HepG2 (cell line): Measurements from ENCODE around the gene GYS1. TPM values are rescaled to one million over a fixed set of nuclear protein-coding genes. Genes with fewer than 3 reads are reported as not detected.

Experiments
- ATAC-seq: fragments of 200-7000 bp; cut with Tn5 transposase; 3 replicates; pipeline ENCODE4 v1.9.1; 2020; ENCODE audit warnings: mild to moderate bottlenecking, moderate library complexity
- BruUV-seq: library from RNA; stranded (reverse); fragments of 400-500 nt; replicated peaks from 2 replicates; lab custom pipeline; 2021; lab: Mats Ljungman, UMichigan
- CTCF ChIA-PET: fragments of 300-600 bp; formaldehyde crosslinking; extraction: SDS; loops from one replicate; lab custom pipeline; 2021; ENCODE audit warnings: low total read pairs, inconsistent platforms, low intra/inter-chr PET ratio; lab: Yijun Ruan, JAX
- POLR2A ChIA-PET: fragments of 350-600 bp; sonication (Branson Sonifier 250); formaldehyde crosslinking; loops from one replicate; lab custom pipeline; 2020; ENCODE audit warnings: antibody characterized with exemption, inconsistent platforms; lab: Yijun Ruan, JAX
- DNase-seq: peaks from one replicate; pipeline ENCODE4 v3.0.0-alpha.2; 2015; ENCODE audit warnings: low spot score
- FAIRE-seq: peaks from 3 replicates; lab custom pipeline; 2011; peaks lifted over from hg19 to GRCh38; lab: Jason Lieb, UNC
- H2AFZ ChIP-seq: one replicate; pipeline ENCODE4 v1.6.1; 2011; ENCODE audit warnings: low read length, inconsistent platforms
- H3K27ac ChIP-seq: fragments of 300-600 bp; 3 replicates; pipeline ENCODE4 v1.8.0; 2011; ENCODE audit warnings: mixed run types, mild to moderate bottlenecking, mixed read lengths, low read length, inconsistent platforms; ENCODE audit not compliant: insufficient read depth; ENCODE audit errors: extremely low read length
- H3K27me3 ChIP-seq, 2 experiments: fragments of 200-600 bp in 1 of 2; 2 replicates in 1 of 2; 3 replicates in 1 of 2; pipeline versions ENCODE4 v1.6.0 to v1.8.0; 2011; ENCODE audit warnings: low read length in 2 of 2, mild to moderate bottlenecking in 2 of 2, moderate library complexity in 2 of 2, inconsistent platforms in 1 of 2; ENCODE audit not compliant: insufficient read depth in 2 of 2, control insufficient read depth in 1 of 2
- H3K36me3 ChIP-seq, 2 experiments: fragments of 200-600 bp in 1 of 2; replicated peaks in 1 of 2; 2 replicates in 1 of 2; 3 replicates in 1 of 2; pipeline versions ENCODE4 v1.5.1 to v1.8.0; 2011; ENCODE audit warnings: low read length in 2 of 2, inconsistent platforms in 1 of 2; ENCODE audit not compliant: insufficient read depth in 2 of 2, control insufficient read depth in 1 of 2
- H3K4me1 ChIP-seq: 2 replicates; pipeline ENCODE4 v1.5.1; 2012; ENCODE audit warnings: low read length, inconsistent platforms; ENCODE audit not compliant: insufficient read depth
- H3K4me2 ChIP-seq: 2 replicates; pipeline ENCODE4 v1.6.0; 2011; ENCODE audit warnings: low read depth, low read length, inconsistent platforms
- H3K4me3 ChIP-seq, 3 experiments: fragments of 200-600 bp in 1 of 3; sonication (generic), shearing (Covaris generic) in 1 of 3; replicated peaks in 1 of 3; 2 replicates each; pipeline ENCODE4 v1.5.1; 2011 to 2016; ENCODE audit warnings: low read length in 3 of 3, inconsistent platforms in 2 of 3, low read depth in 2 of 3, mild to moderate bottlenecking in 2 of 3, control low read depth in 1 of 3, mixed read lengths in 1 of 3; ENCODE audit not compliant: insufficient read depth in 1 of 3
- H3K79me2 ChIP-seq: one replicate; pipeline ENCODE4 v1.6.1; 2011; ENCODE audit warnings: low read length, inconsistent platforms; ENCODE audit not compliant: insufficient read depth
- H3K9ac ChIP-seq: 2 replicates; pipeline ENCODE4 v1.6.0; 2011; ENCODE audit warnings: mild to moderate bottlenecking, low read depth, low read length, inconsistent platforms; ENCODE audit not compliant: insufficient read depth
- H3K9me3 ChIP-seq: 2 replicates; pipeline ENCODE4 v1.5.1; 2012; ENCODE audit warnings: mild to moderate bottlenecking, low read length
- H4K20me1 ChIP-seq: 2 replicates; pipeline ENCODE4 v1.6.0; 2011; ENCODE audit warnings: inconsistent platforms, mild to moderate bottlenecking, low read length, moderate library complexity; ENCODE audit not compliant: insufficient read depth
- ATF5 ChIP-seq: sonication (generic); formaldehyde crosslinking; IDR thresholded peaks from 2 replicates; pipeline ENCODE4 v1.4.0; 2020; ENCODE audit warnings: mild to moderate bottlenecking, low read depth, missing genetic modification reagents
- HMGA1 ChIP-seq: sonication (generic); formaldehyde crosslinking; conservative IDR thresholded peaks from 2 replicates; pipeline ENCODE4 v1.4.0; 2020; ENCODE audit warnings: missing genetic modification reagents
- HOXA7 ChIP-seq: sonication (generic); formaldehyde crosslinking; IDR thresholded peaks from 2 replicates; pipeline ENCODE4 v1.8.1; 2022; ENCODE audit warnings: mild to moderate bottlenecking, missing genetic modification reagents, moderate library complexity
- MTERF4 ChIP-seq: sonication (generic); formaldehyde crosslinking; IDR thresholded peaks from 2 replicates; pipeline ENCODE4 v1.8.0; 2023; ENCODE audit warnings: mild to moderate bottlenecking, missing genetic modification reagents
- SMAD3 ChIP-seq: sonication (generic); formaldehyde crosslinking; IDR thresholded peaks from 2 replicates; pipeline ENCODE4 v1.4.0; 2020; ENCODE audit warnings: missing genetic modification reagents
- SPEN ChIP-seq: sonication (generic); formaldehyde crosslinking; IDR thresholded peaks from 2 replicates; pipeline ENCODE4 v1.5.1; 2020; ENCODE audit warnings: low read depth, mild to moderate bottlenecking, missing genetic modification reagents
- TMF1 ChIP-seq: sonication (generic); formaldehyde crosslinking; IDR thresholded peaks from 2 replicates; pipeline ENCODE4 v1.8.1; 2022; ENCODE audit warnings: low read depth, missing genetic modification reagents
- ZBED4 ChIP-seq: sonication (generic); formaldehyde crosslinking; IDR thresholded peaks from 2 replicates; pipeline ENCODE4 v1.4.0; 2020; ENCODE audit warnings: missing genetic modification reagents, borderline replicate concordance
- ZBTB10 ChIP-seq: sonication (generic); formaldehyde crosslinking; IDR thresholded peaks from 2 replicates; pipeline ENCODE4 v1.4.0; 2020; ENCODE audit warnings: missing genetic modification reagents, borderline replicate concordance
- ZNF337 ChIP-seq: sonication (generic); formaldehyde crosslinking; IDR thresholded peaks from 2 replicates; pipeline ENCODE4 v1.5.1; 2020; ENCODE audit warnings: missing genetic modification reagents, low read depth, mild to moderate bottlenecking, borderline replicate concordance
- ZNF33B ChIP-seq: sonication (generic); formaldehyde crosslinking; IDR thresholded peaks from 2 replicates; pipeline ENCODE4 v1.5.1; 2020; ENCODE audit warnings: mild to moderate bottlenecking, missing genetic modification reagents
- ZNF343 ChIP-seq: sonication (generic); formaldehyde crosslinking; IDR thresholded peaks from 2 replicates; pipeline ENCODE4 v1.4.0; 2020; ENCODE audit warnings: mild to moderate bottlenecking, missing genetic modification reagents
- ZNF552 ChIP-seq: sonication (generic); formaldehyde crosslinking; IDR thresholded peaks from 2 replicates; pipeline ENCODE4 v1.9.0; 2022; ENCODE audit warnings: missing genetic modification reagents, mild to moderate bottlenecking, borderline replicate concordance
- ZNF572 ChIP-seq: sonication (generic); formaldehyde crosslinking; IDR thresholded peaks from 2 replicates; pipeline ENCODE4 v1.5.1; 2020; ENCODE audit warnings: mild to moderate bottlenecking, missing genetic modification reagents
- ZNF766 ChIP-seq: sonication (generic); formaldehyde crosslinking; IDR thresholded peaks from 2 replicates; pipeline ENCODE4 v1.5.0; 2020; ENCODE audit warnings: missing genetic modification reagents, borderline replicate concordance
- ZNF780A ChIP-seq: sonication (generic); formaldehyde crosslinking; IDR thresholded peaks from 2 replicates; pipeline ENCODE4 v1.8.0; 2022; ENCODE audit warnings: mild to moderate bottlenecking, missing genetic modification reagents, moderate library complexity
- WGBS: methylation state at CpG from one replicate; pipeline ENCODE4 v1.1.6; 2017; ENCODE audit warnings: low lambda C conversion rate; 5-methylcytosine and 5-hydroxymethylcytosine counted together
- in situ Hi-C: cut with HindIII; loops from 2 replicates; pipeline ENCODE4 v1.10.0; 2017; ENCODE audit warnings: low pct_unique_long_range_greater_than_20kb; ENCODE audit not compliant: extremely low pct_ligation_motif_present
- intact Hi-C: fragments of 100-400 bp; cut with micrococcal nuclease; formaldehyde crosslinking; loops from one replicate; pipeline ENCODE4 v1.10.0; 2022; ENCODE audit not compliant: unreplicated experiment
- polyA plus RNA-seq, 8 experiments: library from polyadenylated mRNA; depleted of rRNA in 3 of 8; stranded (reverse) in 7 of 8; unstranded in 1 of 8; fragments of >200 nt; fragmentation: Illumina TruSeq in 4 of 8; extraction: Trizol in 4 of 8; gene quantifications; 2 replicates each; pipeline versions ENCODE4 v1.2.1 to v1.2.3, GENCODE V29; 2011 to 2016; ENCODE audit warnings: low read depth in 4 of 8, missing spikeins in 1 of 8, mixed read lengths in 1 of 8; ENCODE audit not compliant: insufficient read depth in 1 of 8
- total RNA-seq, 5 experiments: library from RNA; depleted of rRNA; stranded (reverse); fragments of >200 nt; fragmentation: Illumina TruSeq; extraction: Trizol; gene quantifications; 2 replicates each; pipeline ENCODE4 v1.2.3, GENCODE V29; 2016; ENCODE audit warnings: low read depth in 1 of 5

Gene GYS1
- total and polyA plus RNA-seq, 2 of the 13 experiments (the other 11 are each of a cell fraction or from before 2014, with no cell fraction given), result 18.4 to 42.1 TPM

GRCh38 chr19:48994035-48994386 lies 902 bp upstream of the GYS1 start:
- POLR2A ChIA-PET, result interaction anchor here (0.5 to 3.7 kb wide), 29 partner anchors 9 to 682 kb away, joined by 3 to 57 read pairs (median 6); partner anchors contain the start of genes ALDH16A1, BAX, FTL and NUCB1
- ATAC-seq (no peak), DNase-seq (no peak), FAIRE-seq (no peak)
- H3K9ac ChIP-seq, result peak overlapping the region; percentile 81
- peaks cover 59% of the 10 kb centered on the region for H3K79me2 ChIP-seq
- peak overlapping the region; percentile 80 for H3K27ac ChIP-seq
- H3K4me3 ChIP-seq, result peak overlapping the region; percentile 90 to 98 (median 98)
- H3K4me2 ChIP-seq, result peak overlapping the region; percentile 92
- H2AFZ ChIP-seq, result no peak overlapping the region
- peaks cover 3 to 8% of the 10 kb centered on the region in 2 experiments; a peak in 3 of 5 replicates for H3K36me3 ChIP-seq
- WGBS, result 0% methylated on average over 7 of the region's 13 CpGs
- no peaks in the 10 kb centered on the region for H4K20me1 ChIP-seq
- intact Hi-C loops, result no loop called here
- in situ Hi-C loops, result no loop called here
- CTCF ChIA-PET, result no interaction called here
- no peaks in the 10 kb centered on the region; a peak in 1 of 5 replicates for H3K27me3 ChIP-seq
- no peaks in the 10 kb centered on the region for H3K9me3 ChIP-seq
- H3K4me1 ChIP-seq, result peaks cover 41% of the 10 kb centered on the region
- TSS peak; percentile 81 for BruUV-seq
- TF ChIP-seq ATF5 (CRISPR knock-in tag), result 0 out of 2 replicates have a peak, but pooled peaks have one; percentile 17
- TF ChIP-seq ZBTB10 (CRISPR knock-in tag), result no peak
- TF ChIP-seq HMGA1, result no peak
- TF ChIP-seq SMAD3 (CRISPR knock-in tag), result 0 out of 2 replicates have a peak, but pooled peaks have one; percentile 13
- TF ChIP-seq ZNF572 (CRISPR knock-in tag), result 0 out of 2 replicates have a peak, but pooled peaks have one; percentile 63
- no peak for TF ChIP-seq ZNF552 (CRISPR knock-in tag)
- no peak for TF ChIP-seq TMF1 (CRISPR knock-in tag)
- 0 out of 2 replicates have a peak, but pooled peaks have one; percentile 5 for TF ChIP-seq MTERF4 (CRISPR knock-in tag)
- TF ChIP-seq ZNF780A, result no peak
- no peak for TF ChIP-seq HOXA7 (CRISPR knock-in tag)
- 0 out of 2 replicates have a peak, but pooled peaks have one; percentile 28 for TF ChIP-seq ZNF337
- TF ChIP-seq ZNF766, result no peak
- no peak for TF ChIP-seq ZNF343 (CRISPR knock-in tag)
- TF ChIP-seq ZNF33B, result 0 out of 2 replicates have a peak, but pooled peaks have one; percentile 49
- 0 out of 2 replicates have a peak, but pooled peaks have one; percentile 5 for TF ChIP-seq SPEN (CRISPR knock-in tag)
- 0 out of 2 replicates have a peak, but pooled peaks have one; percentile 32 for TF ChIP-seq ZBED4 (CRISPR knock-in tag)
